KMS-11 (cell line): ENCODE data around the gene LIMS1.

Experiments
- H2AFZ ChIP-seq: fragments of 200-600 bp; sonication (generic); 2 replicates; pipeline ENCODE4 v1.6.1; 2016; ENCODE audit warnings: antibody characterized with exemption, mixed run types, low read depth
- H3K27ac ChIP-seq: fragments of 200-600 bp; sonication (generic); 2 replicates; pipeline ENCODE4 v1.6.1; 2016; ENCODE audit warnings: mild to moderate bottlenecking, mixed run types
- H3K27me3 ChIP-seq: fragments of 200-600 bp; sonication (generic); 2 replicates; pipeline ENCODE4 v1.6.1; 2017; ENCODE audit warnings: mild to moderate bottlenecking, low read depth, mixed run types, moderate library complexity; ENCODE audit not compliant: insufficient read depth
- H3K36me3 ChIP-seq: fragments of 200-600 bp; sonication (generic); 2 replicates; pipeline ENCODE4 v1.6.1; 2017; ENCODE audit warnings: mild to moderate bottlenecking, mixed run types; ENCODE audit not compliant: insufficient read depth
- H3K4me1 ChIP-seq: fragments of 200-600 bp; sonication (generic); 2 replicates; pipeline ENCODE4 v1.6.1; 2016; ENCODE audit warnings: mild to moderate bottlenecking, low read depth, mixed run types; ENCODE audit not compliant: poor library complexity, severe bottlenecking
- H3K4me2 ChIP-seq: fragments of 200-600 bp; sonication (generic); 2 replicates; pipeline ENCODE4 v1.7.0; 2016; ENCODE audit warnings: mild to moderate bottlenecking, mixed run types
- H3K4me3 ChIP-seq: fragments of 200-600 bp; sonication (generic); IDR thresholded peaks from 2 replicates; pipeline ENCODE4 v1.6.1; 2017; ENCODE audit warnings: low read depth, low read length, mixed read lengths; ENCODE audit not compliant: insufficient read depth
- H3K79me2 ChIP-seq: fragments of 200-600 bp; sonication (generic); 2 replicates; pipeline ENCODE4 v1.6.1; 2016; ENCODE audit warnings: low read depth, mixed run types; ENCODE audit not compliant: insufficient read depth
- H3K9ac ChIP-seq: fragments of 200-600 bp; sonication (generic); 2 replicates; pipeline ENCODE4 v1.6.1; 2016; ENCODE audit warnings: mild to moderate bottlenecking, mixed run types
- H4K20me1 ChIP-seq: fragments of 200-600 bp; sonication (generic); 2 replicates; pipeline ENCODE4 v1.6.1; 2016; ENCODE audit warnings: mild to moderate bottlenecking, mixed run types; ENCODE audit not compliant: insufficient read depth
- TF ChIP-seq, protein P1 (sequence below): fragments of 200-600 bp; sonication (generic); conservative IDR thresholded peaks from 2 replicates; pipeline ENCODE4 v1.6.1; 2017; ENCODE audit warnings: low read depth, mild to moderate bottlenecking, antibody characterized with exemption, low read length, moderate library complexity, mixed read lengths

LIMS1 gene

DNA sequence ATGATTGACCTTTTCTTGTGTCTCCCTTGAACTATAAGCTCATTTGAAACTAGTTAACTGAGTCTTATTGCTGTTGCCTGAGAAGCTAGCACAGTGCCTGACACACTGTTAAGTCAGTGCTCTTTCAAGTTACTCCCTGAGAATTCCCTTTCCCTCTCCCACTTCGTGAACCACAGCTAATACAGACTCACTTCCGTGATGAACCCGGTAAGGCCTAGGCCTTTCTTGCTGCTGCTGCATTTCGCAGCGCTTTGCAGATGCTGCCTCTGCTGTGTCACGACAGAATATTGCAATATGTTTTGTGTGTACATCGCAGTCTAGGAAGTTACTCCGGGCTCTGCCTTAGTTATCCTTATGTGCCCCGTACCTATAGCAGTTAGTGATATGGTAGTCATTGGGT is 42.8 kb downstream of the LIMS1 start:
- H3K4me2 ChIP-seq: no peak overlapping the region
- H3K4me1 ChIP-seq: no peaks in the 10 kb centered on the region
- no peak overlapping the region for H2AFZ ChIP-seq
- no peak overlapping the region for H3K4me3 ChIP-seq
- H4K20me1 ChIP-seq: no peaks in the 10 kb centered on the region
- H3K27me3 ChIP-seq: no peaks in the 10 kb centered on the region
- no peaks in the 10 kb centered on the region for H3K79me2 ChIP-seq
- no peak overlapping the region for H3K27ac ChIP-seq
- no peak overlapping the region for H3K9ac ChIP-seq
- no peaks in the 10 kb centered on the region for H3K36me3 ChIP-seq
- TF ChIP-seq, protein P1, sequence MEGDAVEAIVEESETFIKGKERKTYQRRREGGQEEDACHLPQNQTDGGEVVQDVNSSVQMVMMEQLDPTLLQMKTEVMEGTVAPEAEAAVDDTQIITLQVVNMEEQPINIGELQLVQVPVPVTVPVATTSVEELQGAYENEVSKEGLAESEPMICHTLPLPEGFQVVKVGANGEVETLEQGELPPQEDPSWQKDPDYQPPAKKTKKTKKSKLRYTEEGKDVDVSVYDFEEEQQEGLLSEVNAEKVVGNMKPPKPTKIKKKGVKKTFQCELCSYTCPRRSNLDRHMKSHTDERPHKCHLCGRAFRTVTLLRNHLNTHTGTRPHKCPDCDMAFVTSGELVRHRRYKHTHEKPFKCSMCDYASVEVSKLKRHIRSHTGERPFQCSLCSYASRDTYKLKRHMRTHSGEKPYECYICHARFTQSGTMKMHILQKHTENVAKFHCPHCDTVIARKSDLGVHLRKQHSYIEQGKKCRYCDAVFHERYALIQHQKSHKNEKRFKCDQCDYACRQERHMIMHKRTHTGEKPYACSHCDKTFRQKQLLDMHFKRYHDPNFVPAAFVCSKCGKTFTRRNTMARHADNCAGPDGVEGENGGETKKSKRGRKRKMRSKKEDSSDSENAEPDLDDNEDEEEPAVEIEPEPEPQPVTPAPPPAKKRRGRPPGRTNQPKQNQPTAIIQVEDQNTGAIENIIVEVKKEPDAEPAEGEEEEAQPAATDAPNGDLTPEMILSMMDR: no peak

DNA sequence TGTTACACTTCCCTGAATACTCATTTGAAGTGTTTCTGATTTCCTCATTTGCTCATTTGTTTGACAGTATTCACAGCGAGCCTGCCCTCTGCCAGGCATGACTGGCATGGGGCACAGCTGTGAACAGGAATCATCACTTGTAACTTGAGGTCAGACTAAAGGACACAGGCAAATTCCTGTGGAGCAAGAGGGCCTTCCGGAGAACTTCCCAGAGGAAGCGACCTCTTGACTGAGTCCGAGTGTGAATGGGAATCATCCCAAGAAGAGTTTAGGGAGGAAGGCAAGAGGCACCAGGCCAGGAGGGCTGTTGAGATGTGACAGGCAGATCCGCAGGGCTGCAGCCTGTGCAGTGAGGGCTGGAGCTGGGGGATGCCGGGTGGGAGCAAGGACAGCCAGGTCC is 45.4 kb downstream of the LIMS1 start:
- no peak overlapping the region for H3K4me3 ChIP-seq
- no peaks in the 10 kb centered on the region for H3K79me2 ChIP-seq
- H3K4me1 ChIP-seq: peaks cover 9% of the 10 kb centered on the region
- H2AFZ ChIP-seq: no peak overlapping the region
- H3K4me2 ChIP-seq: no peak overlapping the region
- no peak overlapping the region for H3K27ac ChIP-seq
- H3K27me3 ChIP-seq: no peaks in the 10 kb centered on the region
- TF ChIP-seq, protein P1: no peak
- H3K36me3 ChIP-seq: no peaks in the 10 kb centered on the region
- H4K20me1 ChIP-seq: no peaks in the 10 kb centered on the region
- no peak overlapping the region for H3K9ac ChIP-seq

DNA sequence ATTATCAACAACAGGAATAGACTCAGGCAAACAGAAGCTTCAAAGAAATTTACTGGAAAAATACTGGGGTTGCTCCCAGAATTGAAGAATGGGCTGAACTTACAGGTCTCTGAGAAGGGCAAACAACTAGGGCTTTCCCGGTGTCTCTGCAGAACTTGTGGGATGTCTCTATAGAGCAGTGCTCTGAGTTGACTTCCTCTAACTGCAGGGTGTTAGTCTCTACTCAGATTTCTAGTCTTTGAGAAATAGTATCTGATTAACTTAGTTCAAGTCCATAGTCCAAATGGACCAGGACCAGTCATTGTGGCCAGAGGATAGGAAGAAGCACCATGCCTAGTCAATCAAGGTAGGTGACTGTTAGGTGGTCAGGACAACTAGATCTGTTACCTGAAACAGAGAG is 45.8 kb downstream of the LIMS1 start:
- H3K27me3 ChIP-seq: no peaks in the 10 kb centered on the region
- no peaks in the 10 kb centered on the region for H4K20me1 ChIP-seq
- no peak overlapping the region for H3K4me2 ChIP-seq
- no peak overlapping the region for H3K9ac ChIP-seq
- H2AFZ ChIP-seq: no peak overlapping the region
- H3K36me3 ChIP-seq: no peaks in the 10 kb centered on the region
- H3K27ac ChIP-seq: no peak overlapping the region
- TF ChIP-seq, protein P1: no peak
- no peaks in the 10 kb centered on the region for H3K79me2 ChIP-seq
- H3K4me3 ChIP-seq: no peak overlapping the region
- H3K4me1 ChIP-seq: peaks cover 9% of the 10 kb centered on the region

DNA sequence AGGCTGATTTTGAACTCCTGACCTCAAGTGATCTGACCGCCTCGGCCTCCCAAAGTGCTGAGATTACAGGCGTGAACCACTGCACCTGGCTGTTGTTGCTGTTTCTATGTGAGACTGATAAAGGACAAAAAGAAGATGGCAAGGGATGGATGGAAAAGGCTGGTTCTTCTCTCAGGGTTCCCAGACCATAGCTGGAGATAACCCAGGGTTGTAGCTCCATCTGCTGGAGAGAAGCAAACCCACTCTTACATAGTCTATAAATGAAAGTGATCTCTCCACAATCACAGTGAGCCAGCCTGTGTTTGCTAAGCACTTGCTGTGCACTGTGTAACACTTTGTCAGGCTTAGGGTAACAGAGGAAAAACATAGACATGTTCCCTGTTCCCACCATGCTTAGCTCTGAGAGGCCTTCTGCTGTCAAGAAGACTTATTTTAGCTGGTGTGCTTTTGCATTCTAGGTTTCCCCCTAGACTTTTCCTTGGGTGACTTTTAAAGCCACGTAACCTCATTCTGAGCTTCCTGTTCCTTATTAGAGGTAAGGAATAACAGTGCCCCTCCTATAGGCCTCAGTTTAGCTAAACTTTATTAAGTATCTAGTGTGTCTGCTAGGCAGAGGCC is 49.7 kb downstream of the LIMS1 start:
- Histone ChIP-seq H2AFZ (no peak overlapping the region), H3K79me2 (peaks cover 3% of the 10 kb centered on the region; the same call in 1 of the 2 replicates), H3K9ac (no peak overlapping the region), H3K27me3 (no peaks in the 10 kb centered on the region), H3K4me2 (0 out of 2 replicates have a peak overlapping the region, but pooled peaks have one; percentile 17), H3K36me3 (no peaks in the 10 kb centered on the region), H3K4me3 (no peak overlapping the region), H3K4me1 (peaks cover 9% of the 10 kb centered on the region), H3K27ac (no peak overlapping the region), H4K20me1 (no peaks in the 10 kb centered on the region)
- TF ChIP-seq, protein P1: peak; percentile 64
